ENCODE measurements around the gene RALB. TPM values are rescaled to one million over a fixed set of nuclear protein-coding genes. Genes with fewer than 3 reads are reported as not detected.
"Not testable (repeated sequence)": the region's sequence is repeated elsewhere in the genome, so short reads cannot be mapped to it uniquely, and the experiment has no call there.

Gene RALB
- total RNA-seq, 4 donors from 2014 or later, result 35.5 to 56.6 (median 53.4) TPM

DNA sequence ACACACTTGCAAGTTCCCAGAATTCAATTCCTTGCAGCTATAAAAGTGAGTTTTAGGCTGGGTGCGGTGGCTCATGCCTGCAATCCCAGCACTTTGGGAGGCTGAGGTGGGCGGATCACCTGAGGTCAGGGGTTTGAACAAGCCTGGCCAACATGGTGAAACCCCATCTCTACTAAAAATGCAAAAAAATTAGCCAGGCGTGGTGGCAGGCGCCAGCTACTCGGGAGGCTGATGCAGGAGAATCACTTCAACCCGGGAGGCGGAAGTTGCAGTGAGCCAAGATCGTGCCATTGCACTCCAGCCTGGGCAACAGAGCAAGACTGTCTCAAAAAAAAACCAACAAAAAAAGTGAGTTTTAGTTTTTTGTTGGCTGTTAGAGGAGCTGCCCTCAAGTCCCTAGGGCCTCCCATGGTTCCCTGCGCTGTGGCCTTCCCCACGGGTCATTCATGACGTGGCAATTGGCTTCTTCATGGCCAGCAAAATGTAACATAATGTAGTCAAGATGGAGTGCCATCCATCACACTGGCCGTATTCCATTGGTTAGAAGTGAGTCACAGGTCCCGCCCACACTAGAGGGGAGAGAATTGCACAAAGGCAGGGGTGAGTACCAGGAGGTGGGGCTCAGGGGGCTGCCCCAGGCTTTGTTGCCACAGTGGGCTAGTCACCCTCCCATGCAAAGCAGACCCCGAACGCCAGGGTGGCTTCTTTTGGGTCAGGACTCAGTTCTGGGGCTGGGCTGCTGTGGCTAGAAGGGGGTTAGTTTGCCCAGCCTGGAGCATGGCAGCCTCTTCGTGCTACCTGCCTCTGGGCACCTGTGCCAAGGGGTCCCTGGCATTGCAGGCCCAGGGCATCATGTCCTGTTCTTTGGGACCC lies 55.6 kb downstream of the RALB start:
- 89 to 100% methylated on average over 1 to 9 of the region's 16 CpGs for WGBS, 2 donors (ENCODE audit: low coverage in 1 of 2)
- peaks cover 0 to 11% (median 0%) of the 10 kb centered on the region in 3 donors for H3K4me1 ChIP-seq
- TF ChIP-seq, protein P1, sequence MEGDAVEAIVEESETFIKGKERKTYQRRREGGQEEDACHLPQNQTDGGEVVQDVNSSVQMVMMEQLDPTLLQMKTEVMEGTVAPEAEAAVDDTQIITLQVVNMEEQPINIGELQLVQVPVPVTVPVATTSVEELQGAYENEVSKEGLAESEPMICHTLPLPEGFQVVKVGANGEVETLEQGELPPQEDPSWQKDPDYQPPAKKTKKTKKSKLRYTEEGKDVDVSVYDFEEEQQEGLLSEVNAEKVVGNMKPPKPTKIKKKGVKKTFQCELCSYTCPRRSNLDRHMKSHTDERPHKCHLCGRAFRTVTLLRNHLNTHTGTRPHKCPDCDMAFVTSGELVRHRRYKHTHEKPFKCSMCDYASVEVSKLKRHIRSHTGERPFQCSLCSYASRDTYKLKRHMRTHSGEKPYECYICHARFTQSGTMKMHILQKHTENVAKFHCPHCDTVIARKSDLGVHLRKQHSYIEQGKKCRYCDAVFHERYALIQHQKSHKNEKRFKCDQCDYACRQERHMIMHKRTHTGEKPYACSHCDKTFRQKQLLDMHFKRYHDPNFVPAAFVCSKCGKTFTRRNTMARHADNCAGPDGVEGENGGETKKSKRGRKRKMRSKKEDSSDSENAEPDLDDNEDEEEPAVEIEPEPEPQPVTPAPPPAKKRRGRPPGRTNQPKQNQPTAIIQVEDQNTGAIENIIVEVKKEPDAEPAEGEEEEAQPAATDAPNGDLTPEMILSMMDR (IDR thresholded peaks at IDR 0.05), result no peak
- TF ChIP-seq EP300 (IDR thresholded peaks at IDR 0.05), result no peak
- TF ChIP-seq POLR2AphosphoS5 (IDR thresholded peaks at IDR 0.05), result no peak
- TF ChIP-seq POLR2A (IDR thresholded peaks at IDR 0.05), result no peak
- ATAC-seq, result no peak
- H3K27me3 ChIP-seq, result no peaks in the 10 kb centered on the region
- H3K9me3 ChIP-seq, result no peaks in the 10 kb centered on the region
- H3K27ac ChIP-seq, result no peak overlapping the region
- H3K4me3 ChIP-seq, result no peak overlapping the region
- H3K36me3 ChIP-seq, result peaks cover 0 to 23% of the 10 kb centered on the region in 2 donors

DNA sequence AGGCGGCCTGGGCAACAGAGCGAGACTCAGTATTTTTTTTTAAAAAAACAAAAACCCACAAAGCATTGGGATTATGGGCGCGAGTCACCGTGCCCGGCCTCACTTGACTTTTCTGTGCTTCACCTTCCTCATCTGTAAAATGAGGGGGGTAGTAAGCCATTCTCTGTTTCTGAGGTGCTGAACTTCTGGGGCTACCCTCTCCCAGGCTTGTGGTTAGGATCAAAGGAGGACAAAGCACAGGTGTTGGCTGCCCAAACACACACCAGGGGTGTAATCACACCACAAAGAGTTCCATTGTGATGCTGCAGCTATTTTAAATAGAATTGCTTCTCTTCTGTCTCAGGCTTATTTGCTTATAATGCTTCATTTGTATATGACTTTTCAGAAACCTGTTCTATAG lies 57.5 kb downstream of the RALB start:
- peaks cover 0 to 19% (median 0%) of the 10 kb centered on the region in 3 donors for H3K4me1 ChIP-seq
- 95 to 100% methylated on average over 5 to 6 of the region's 6 CpGs for WGBS, 2 donors (ENCODE audit: low coverage in 1 of 2)
- no peaks in the 10 kb centered on the region for H3K27me3 ChIP-seq
- H3K9me3 ChIP-seq, result no peaks in the 10 kb centered on the region
- no peak overlapping the region for H3K4me3 ChIP-seq
- TF ChIP-seq POLR2AphosphoS5 (IDR thresholded peaks at IDR 0.05) (no peak), POLR2A (IDR thresholded peaks at IDR 0.05) (no peak), EP300 (IDR thresholded peaks at IDR 0.05) (no peak)
- TF ChIP-seq, protein P1 (IDR thresholded peaks at IDR 0.05), result no peak
- ATAC-seq, result no peak
- H3K27ac ChIP-seq, result no peak overlapping the region
- H3K36me3 ChIP-seq, result peaks cover 0 to 12% of the 10 kb centered on the region in 2 donors

DNA sequence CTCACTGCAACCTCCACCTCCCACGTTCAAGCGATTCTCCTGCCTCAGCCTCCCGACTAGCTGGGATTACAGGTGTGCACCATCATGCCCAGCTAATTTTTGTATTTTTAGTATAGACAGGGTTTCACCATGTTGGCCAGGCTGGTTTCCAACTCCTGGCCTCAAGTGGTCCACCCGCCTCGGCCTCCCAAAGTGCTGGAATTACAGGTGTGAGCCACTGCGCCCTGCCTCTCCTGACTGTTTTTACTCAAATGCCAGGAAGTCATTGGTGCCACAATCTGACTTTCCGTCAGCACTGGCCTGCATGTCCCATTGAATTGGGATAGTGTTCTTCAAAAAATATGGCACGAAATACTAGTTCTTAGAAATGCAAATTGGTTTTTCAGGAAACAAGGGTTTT lies 58.2 kb downstream of the RALB start:
- not testable (repeated sequence) for H3K36me3 ChIP-seq, H3K4me3 ChIP-seq, H3K27ac ChIP-seq, H3K9me3 ChIP-seq, H3K27me3 ChIP-seq, ATAC-seq
- 96 to 98% methylated on average over 7 to 8 of the region's 8 CpGs for WGBS, 2 donors (ENCODE audit: low coverage in 1 of 2)
- peaks cover 0 to 19% (median 0%) of the 10 kb centered on the region in 3 donors for H3K4me1 ChIP-seq

DNA sequence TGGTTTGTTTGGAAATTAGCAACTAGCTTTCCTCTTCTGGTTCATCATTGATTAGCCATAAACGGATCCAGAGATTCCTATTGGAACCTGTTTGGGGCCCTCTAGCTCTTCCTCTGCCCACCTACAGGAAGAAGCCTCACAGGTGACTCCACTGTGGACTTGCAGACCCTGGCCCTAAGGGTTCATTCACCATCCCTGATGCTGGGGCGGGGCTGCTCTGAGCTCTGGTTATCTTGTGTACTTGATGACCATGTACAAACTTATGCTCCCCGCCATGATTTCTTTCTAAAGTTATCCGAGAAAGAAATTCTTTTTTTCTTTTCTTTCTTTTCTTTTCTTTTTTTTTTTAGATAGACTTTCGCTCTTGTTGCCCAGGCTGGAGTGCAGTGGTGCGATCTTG lies 59.4 kb downstream of the RALB start:
- H3K27ac ChIP-seq, result no peak overlapping the region
- no peak overlapping the region for H3K4me3 ChIP-seq
- TF ChIP-seq POLR2AphosphoS5 (IDR thresholded peaks at IDR 0.05) (no peak), EP300 (IDR thresholded peaks at IDR 0.05) (no peak), POLR2A (IDR thresholded peaks at IDR 0.05) (no peak)
- TF ChIP-seq, protein P1 (IDR thresholded peaks at IDR 0.05), result no peak
- peaks cover 0 to 19% (median 0%) of the 10 kb centered on the region in 3 donors for H3K4me1 ChIP-seq
- no peaks in the 10 kb centered on the region for H3K36me3 ChIP-seq
- no peaks in the 10 kb centered on the region for H3K27me3 ChIP-seq
- H3K9me3 ChIP-seq, result no peaks in the 10 kb centered on the region
- WGBS, 2 donors (ENCODE audit: low coverage in 1 of 2), result 67 to 78% methylated on average over 3 to 5 of the region's 6 CpGs
- ATAC-seq, result no peak

DNA sequence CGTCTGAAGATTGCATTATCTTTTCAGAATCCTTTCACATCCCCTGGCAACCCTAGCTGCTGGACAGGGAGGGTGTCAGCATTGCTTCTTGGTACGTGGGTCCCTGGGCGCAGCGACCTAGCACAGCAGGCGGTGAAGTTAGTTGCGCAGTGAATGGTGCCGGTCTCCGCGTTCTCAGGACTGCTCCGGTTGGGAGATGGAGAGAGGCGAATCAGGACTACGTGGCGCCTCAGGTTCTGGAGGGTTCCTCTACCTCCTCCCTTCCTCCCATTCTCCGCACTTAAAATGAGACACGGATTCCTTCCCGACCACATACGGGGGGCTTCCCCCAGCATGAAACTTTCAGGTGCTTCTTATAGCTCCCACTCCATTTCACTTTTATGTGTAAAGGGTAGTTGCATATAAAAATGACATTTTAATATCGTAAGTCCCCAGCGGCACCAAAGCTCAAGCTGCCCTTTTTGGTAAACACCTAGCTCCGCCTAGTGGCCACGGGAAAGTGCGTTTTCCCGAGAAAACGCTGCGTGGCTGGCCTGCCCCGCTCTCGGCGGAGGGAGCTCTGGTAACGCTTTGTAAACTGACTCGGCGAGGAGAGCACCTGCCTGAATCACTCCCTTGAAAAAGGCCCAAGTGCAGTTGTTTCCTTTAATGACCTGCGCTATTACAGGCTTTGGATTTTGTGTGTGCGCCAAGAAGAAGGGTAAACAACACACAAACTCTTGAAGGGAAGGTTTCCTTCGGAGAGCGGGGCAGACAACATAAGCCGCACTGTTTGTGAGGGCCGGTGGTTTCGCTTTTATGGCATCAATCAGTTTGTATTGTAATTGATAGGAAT lies 60.4 kb downstream of the RALB start:
- H3K27me3 ChIP-seq, result no peaks in the 10 kb centered on the region
- H3K27ac ChIP-seq, result peak overlapping the region in 3 of 4 donors; percentile 50 to 61 (median 53)
- H3K9me3 ChIP-seq, result no peaks in the 10 kb centered on the region
- H3K4me3 ChIP-seq, result peak overlapping the region; percentile 2 to 43
- H3K4me1 ChIP-seq, result peaks cover 0 to 19% (median 0%) of the 10 kb centered on the region in 3 donors
- TF ChIP-seq, protein P1 (IDR thresholded peaks at IDR 0.05), result peak in 2 of 4 experiments; percentile 85 to 91
- TF ChIP-seq POLR2AphosphoS5 (IDR thresholded peaks at IDR 0.05), result peak; percentile 24
- TF ChIP-seq POLR2A (IDR thresholded peaks at IDR 0.05), result no peak
- 0 to 7% methylated on average over 10 to 28 of the region's 38 CpGs for WGBS, 2 donors (ENCODE audit: low coverage in 1 of 2)
- no peaks in the 10 kb centered on the region for H3K36me3 ChIP-seq
- peak; percentile 87 for ATAC-seq
